Spleen (tissue), 11 donors: ENCODE results near the gene BTBD7. TPM values are rescaled to one million over a fixed set of nuclear protein-coding genes. Genes with fewer than 3 reads are reported as not detected.
A peak's percentile ranks its signal among the peaks of the same experiment; 100 is the strongest.

Source experiments
- DNase-seq: peaks from one replicate; pipeline ENCODE4 v3.0.0-alpha.2; 2020
- H3K27ac ChIP-seq, 8 donors: fragments of 200-600 bp; sonication (generic) in 7 of 8; 1 replicate in 4 of 8; 2 replicates in 4 of 8; pipeline versions ENCODE4 v1.5.0 to v1.8.0; 2016 to 2021; ENCODE audit warnings: inconsistent platforms in 4 of 8, mild to moderate bottlenecking in 4 of 8, moderate library complexity in 1 of 8
- H3K27me3 ChIP-seq, 7 donors: fragments of 200-600 bp; sonication (generic) in 6 of 7; replicated peaks in 1 of 7; 1 replicate in 4 of 7; 2 replicates in 3 of 7; pipeline versions ENCODE4 v1.5.0 to v1.8.0; 2016 to 2021; ENCODE audit warnings: inconsistent platforms in 3 of 7, mild to moderate bottlenecking in 1 of 7
- H3K36me3 ChIP-seq, 6 donors: fragments of 200-600 bp; sonication (generic) in 5 of 6; 1 replicate in 4 of 6; 2 replicates in 2 of 6; pipeline versions ENCODE4 v1.5.0 to v1.8.0; 2016 to 2021; ENCODE audit warnings: inconsistent platforms in 2 of 6
- H3K4me1 ChIP-seq, 6 donors: fragments of 200-600 bp; sonication (generic) in 5 of 6; 1 replicate in 3 of 6; 2 replicates in 3 of 6; pipeline versions ENCODE4 v1.5.0 to v1.8.0; 2016 to 2021; ENCODE audit warnings: inconsistent platforms in 3 of 6
- H3K4me3 ChIP-seq, 8 donors: fragments of 200-600 bp; sonication (generic) in 7 of 8; 1 replicate in 4 of 8; 2 replicates in 4 of 8; pipeline versions ENCODE4 v1.5.0 to v1.8.0; 2016 to 2021; ENCODE audit warnings: inconsistent platforms in 4 of 8, mild to moderate bottlenecking in 4 of 8, moderate library complexity in 2 of 8
- H3K9me3 ChIP-seq, 8 donors: fragments of 200-600 bp; sonication (generic) in 7 of 8; 1 replicate in 4 of 8; 2 replicates in 4 of 8; pipeline versions ENCODE4 v1.5.0 to v1.8.0; 2016 to 2021; ENCODE audit warnings: inconsistent platforms in 4 of 8
- POLR2A ChIP-seq, 3 donors: fragments of 450-650 bp; IDR thresholded peaks; one replicate each; pipeline ENCODE4 v1.5.1; 2017; ENCODE audit warnings: antibody characterized with exemption in 3 of 3, mild to moderate bottlenecking in 1 of 3
- POLR2AphosphoS5 ChIP-seq, 3 donors: sonication (generic); formaldehyde crosslinking; IDR thresholded peaks; one replicate each; pipeline ENCODE4 v1.5.1; 2017; ENCODE audit warnings: antibody characterized with exemption in 3 of 3
- WGBS, 5 donors: extraction: QIAGEN DNeasy Blood & Tissue Kit in 3 of 5; methylation state at CpG; one replicate each; pipeline versions ENCODE4 v1.1.5 to v1.1.7; 2013 to 2018; 5-methylcytosine and 5-hydroxymethylcytosine counted together
- intact Hi-C: fragments of 100-400 bp; cut with DNase I; formaldehyde crosslinking; loops from one replicate; pipeline ENCODE4 v1.15.0; 2023; ENCODE audit warnings: low total_unique reads
- polyA plus RNA-seq, 3 donors: library from polyadenylated mRNA; stranded (reverse); fragments of 200-250 nt; gene quantifications; one replicate each; pipeline ENCODE4 v1.2.1, GENCODE V29; 2013
- total RNA-seq, 7 donors: library from RNA; depleted of rRNA in 3 of 7; stranded (reverse); fragments of >200 nt in 3 of 7; fragmentation: NEBNext Ultra II Directional in 4 of 7; extraction: Animal tissue kit (Norgen Biotek cat#: 25700) in 4 of 7; gene quantifications; one replicate each; pipeline versions ENCODE4 v1.1.0 to v1.2.1, GENCODE V29; 2016 to 2021
- TF ChIP-seq, protein P1 (sequence below), 11 experiments: fragments of 200-600 bp in 7 of 11; fragments of 450-650 bp in 4 of 11; sonication (generic) in 4 of 11; IDR thresholded peaks in 8 of 11; conservative IDR thresholded peaks in 3 of 11; 1 replicate in 7 of 11; 2 replicates in 4 of 11; pipeline versions ENCODE4 v1.4.0 to v1.8.0; 2016 to 2021; ENCODE audit warnings: antibody characterized with exemption in 11 of 11, inconsistent platforms in 4 of 11, mild to moderate bottlenecking in 1 of 11
- donor health status: healthy with polysubstance abuse.
- donor health status: DM: no; HTN: no; CAD: no; lungs with moderate emphysema.
- donor health status: DM: no; HTN: no; CAD: no.
- donor health status: Bipolar disorder and iron deficiency.
- donor health status: healthy.
- donor health status: DM: no; HTN: no; CAD: no.
- donor health status: DM: yes; HTN: yes; CAD: no.

The BTBD7 gene
- total and polyA plus RNA-seq, 10 donors, result 5.0 to 48.4 (median 29.5) TPM

DNA sequence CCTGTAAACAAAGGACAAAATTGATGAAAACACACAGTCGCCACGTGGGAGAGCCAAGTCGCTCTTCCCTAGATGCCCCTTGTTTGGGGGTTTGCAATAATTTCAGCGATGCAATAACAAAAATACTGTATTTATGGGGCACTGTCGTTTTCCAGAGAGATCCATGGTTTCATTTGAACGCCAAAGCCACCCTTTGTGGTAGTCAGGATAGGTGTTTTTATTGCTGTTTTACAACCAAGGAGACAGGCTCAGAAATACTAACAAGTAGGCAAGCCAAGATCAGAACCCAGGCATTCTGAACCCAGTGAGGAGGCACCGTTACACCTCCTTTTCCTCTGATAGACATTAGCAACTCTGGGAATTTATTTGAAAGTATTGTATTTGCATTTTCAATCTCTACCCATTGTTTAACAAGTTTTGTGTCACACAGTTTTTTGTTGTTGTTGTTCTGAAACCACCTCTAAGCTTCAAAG is 831 bp upstream of the BTBD7 start:
- DNase-seq, result no peak
- WGBS, 5 donors, result 8 to 9% (median 8%) methylated on average over 7 of the region's 7 CpGs
- TF ChIP-seq, protein P1, sequence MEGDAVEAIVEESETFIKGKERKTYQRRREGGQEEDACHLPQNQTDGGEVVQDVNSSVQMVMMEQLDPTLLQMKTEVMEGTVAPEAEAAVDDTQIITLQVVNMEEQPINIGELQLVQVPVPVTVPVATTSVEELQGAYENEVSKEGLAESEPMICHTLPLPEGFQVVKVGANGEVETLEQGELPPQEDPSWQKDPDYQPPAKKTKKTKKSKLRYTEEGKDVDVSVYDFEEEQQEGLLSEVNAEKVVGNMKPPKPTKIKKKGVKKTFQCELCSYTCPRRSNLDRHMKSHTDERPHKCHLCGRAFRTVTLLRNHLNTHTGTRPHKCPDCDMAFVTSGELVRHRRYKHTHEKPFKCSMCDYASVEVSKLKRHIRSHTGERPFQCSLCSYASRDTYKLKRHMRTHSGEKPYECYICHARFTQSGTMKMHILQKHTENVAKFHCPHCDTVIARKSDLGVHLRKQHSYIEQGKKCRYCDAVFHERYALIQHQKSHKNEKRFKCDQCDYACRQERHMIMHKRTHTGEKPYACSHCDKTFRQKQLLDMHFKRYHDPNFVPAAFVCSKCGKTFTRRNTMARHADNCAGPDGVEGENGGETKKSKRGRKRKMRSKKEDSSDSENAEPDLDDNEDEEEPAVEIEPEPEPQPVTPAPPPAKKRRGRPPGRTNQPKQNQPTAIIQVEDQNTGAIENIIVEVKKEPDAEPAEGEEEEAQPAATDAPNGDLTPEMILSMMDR (IDR thresholded peaks at IDR 0.05 in 8 of 11, conservative IDR thresholded peaks at IDR 0.05 in 3 of 11), result no peak
- intact Hi-C loops, result no loop called here
- Histone ChIP-seq H3K36me3 (no peaks in the 10 kb centered on the region), H3K27me3 (no peaks in the 10 kb centered on the region), H3K9me3 (peaks cover 0 to 13% (median 8%) of the 10 kb centered on the region in 8 donors), H3K27ac (peak overlapping the region; percentile 91 to 98 (median 96)), H3K4me3 (peak overlapping the region; percentile 66 to 96 (median 82)), H3K4me1 (peaks cover 31 to 48% (median 42%) of the 10 kb centered on the region in 6 donors)

DNA sequence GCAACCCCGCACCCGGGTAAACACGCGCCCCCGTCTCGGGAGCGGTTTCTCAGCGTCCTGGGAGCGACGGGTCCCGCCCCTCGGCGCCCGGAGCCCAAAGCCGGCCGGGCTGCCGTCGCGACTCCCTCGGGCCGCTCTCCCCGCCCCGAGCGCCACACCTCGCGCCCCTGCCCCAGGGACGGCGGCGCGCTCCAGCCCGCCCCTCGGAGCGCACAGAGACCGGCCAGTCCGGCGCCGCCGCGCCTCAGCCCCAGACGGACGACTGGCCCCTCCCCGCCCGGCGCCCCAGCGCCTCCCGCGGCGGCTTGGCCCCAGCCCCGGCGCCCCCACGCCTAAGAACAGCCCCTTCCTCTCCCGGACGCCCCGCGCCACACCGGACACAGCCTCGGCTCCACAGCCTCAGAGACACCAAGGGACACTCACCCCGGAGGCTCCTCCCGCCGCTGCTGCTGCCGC is 411 bp downstream of the BTBD7 start:
- peak overlapping the region; percentile 66 to 96 (median 82) for H3K4me3 ChIP-seq
- 0 to 1% (median 0%) methylated on average over 4 to 61 of the region's 61 CpGs for WGBS, 5 donors
- peak; percentile 93 for DNase-seq
- TF ChIP-seq, protein P1 (IDR thresholded peaks at IDR 0.05 in 8 of 11, conservative IDR thresholded peaks at IDR 0.05 in 3 of 11), result no peak
- no peak for TF ChIP-seq POLR2AphosphoS5 (IDR thresholded peaks at IDR 0.05)
- TF ChIP-seq POLR2A (IDR thresholded peaks at IDR 0.05), result no peak
- intact Hi-C loops, result no loop called here
- peaks cover 0 to 9% (median 6%) of the 10 kb centered on the region in 8 donors for H3K9me3 ChIP-seq
- H3K36me3 ChIP-seq, result no peaks in the 10 kb centered on the region
- H3K27ac ChIP-seq, result peak overlapping the region; percentile 91 to 98 (median 96)
- H3K4me1 ChIP-seq, result peaks cover 31 to 61% (median 51%) of the 10 kb centered on the region in 6 donors
- H3K27me3 ChIP-seq, result no peaks in the 10 kb centered on the region

DNA sequence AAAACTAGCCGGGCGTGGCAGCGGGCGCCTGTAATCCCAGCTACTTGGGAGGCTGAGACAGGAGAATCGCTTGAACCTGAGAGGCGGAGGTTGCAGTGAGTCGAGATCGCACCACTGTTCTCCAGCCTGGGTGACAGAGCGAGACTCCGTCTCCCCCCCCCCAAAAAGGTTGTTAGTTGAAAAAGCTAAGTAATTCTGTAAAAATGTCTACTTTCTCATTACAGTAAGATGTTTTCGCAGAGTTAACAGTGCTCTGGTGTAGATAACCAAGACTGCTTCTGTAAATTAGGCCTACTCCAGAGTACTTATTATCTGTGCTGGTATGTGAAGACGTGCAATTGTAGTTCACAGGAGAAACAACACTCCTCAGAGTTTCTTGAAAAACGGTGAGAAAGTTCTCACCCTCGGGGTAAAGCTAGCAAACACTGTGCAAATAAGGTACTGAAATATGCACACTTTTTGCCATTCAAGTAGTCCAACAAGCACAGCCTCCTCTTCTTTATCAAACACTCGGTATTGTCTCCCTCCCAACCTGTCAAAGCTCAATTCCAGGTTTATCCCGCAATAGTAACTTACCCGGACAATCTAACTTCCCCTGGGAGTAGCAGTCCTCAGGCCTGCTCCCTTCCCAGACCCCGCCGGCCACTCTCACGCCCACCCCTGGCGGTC is 974 bp downstream of the BTBD7 start:
- Histone ChIP-seq H3K36me3 (no peaks in the 10 kb centered on the region), H3K27ac (peak overlapping the region; percentile 91 to 98 (median 96)), H3K4me1 (peaks cover 31 to 66% (median 54%) of the 10 kb centered on the region in 6 donors), H3K4me3 (peak overlapping the region; percentile 66 to 96 (median 82)), H3K27me3 (no peaks in the 10 kb centered on the region), H3K9me3 (peaks cover 0 to 4% (median under 1%) of the 10 kb centered on the region in 8 donors)
- TF ChIP-seq POLR2A (IDR thresholded peaks at IDR 0.05), result no peak
- TF ChIP-seq POLR2AphosphoS5 (IDR thresholded peaks at IDR 0.05), result no peak
- TF ChIP-seq, protein P1 (IDR thresholded peaks at IDR 0.05 in 8 of 11, conservative IDR thresholded peaks at IDR 0.05 in 3 of 11), result no peak
- intact Hi-C loops, result no loop called here
- DNase-seq, result no peak
- 25 to 32% (median 27%) methylated on average over 21 of the region's 21 CpGs for WGBS, 5 donors

DNA sequence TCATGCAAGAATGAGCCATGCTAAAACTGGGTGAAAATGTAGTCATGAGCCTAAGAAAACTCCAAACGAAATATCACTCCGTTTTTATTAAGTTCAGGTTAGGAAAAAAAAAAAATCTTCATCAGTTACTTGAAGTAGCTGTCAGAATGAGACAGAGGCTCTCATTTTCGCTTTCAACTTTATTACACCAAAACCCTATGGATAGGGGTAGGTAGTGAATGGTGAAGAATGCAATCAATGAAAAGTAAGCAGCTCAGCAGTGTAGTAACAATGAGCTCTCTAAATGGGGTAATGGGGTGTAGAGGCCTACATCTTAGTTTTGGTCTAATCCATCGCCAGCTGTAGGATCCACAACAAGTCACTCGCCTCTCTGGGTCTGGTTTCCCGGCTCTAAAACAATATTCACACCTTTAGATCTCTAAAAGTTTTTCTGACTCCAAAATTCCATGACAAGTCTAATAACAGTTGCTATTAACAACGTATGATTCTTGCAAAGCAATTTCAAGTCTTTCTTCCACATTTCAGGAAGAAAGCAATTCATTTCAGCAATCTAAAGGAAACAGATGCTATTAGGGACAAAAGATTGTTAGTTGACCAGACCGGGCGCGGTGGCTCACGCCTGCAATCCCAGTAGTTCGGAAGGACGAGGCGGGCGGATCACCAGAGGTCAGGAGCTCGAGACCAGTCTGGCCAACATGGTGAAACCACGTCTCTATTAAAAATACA is 1.7 kb downstream of the BTBD7 start:
- Histone ChIP-seq H3K36me3 (no peaks in the 10 kb centered on the region), H3K9me3 (no peaks in the 10 kb centered on the region), H3K27me3 (no peaks in the 10 kb centered on the region), H3K27ac (peak overlapping the region in 7 of 8 donors; percentile 95 to 98 (median 96)), H3K4me3 (peak overlapping the region; percentile 66 to 96 (median 82)), H3K4me1 (peaks cover 31 to 73% (median 57%) of the 10 kb centered on the region in 6 donors)
- 25 to 39% (median 36%) methylated on average over 17 of the region's 17 CpGs for WGBS, 5 donors
- DNase-seq, result peak; percentile 87
- no peak for TF ChIP-seq POLR2A (IDR thresholded peaks at IDR 0.05)
- peak; percentile 28 to 80 (median 79) for TF ChIP-seq POLR2AphosphoS5 (IDR thresholded peaks at IDR 0.05)
- intact Hi-C loops, result no loop called here
